NCI-H2081 (cell line): Measurements from ENCODE around the gene STOX2.

Experiments used
- DNase-seq, 2 experiments: peaks; one replicate each; lab custom pipeline; 2025; lab: John Stamatoyannopoulos, UW

The STOX2 gene

GRCh38 chr4:184067931-184068554, 162.9 kb downstream of the STOX2 start:
- DNase-seq, result no peak
